ENCODE data around the gene CMTR1.

DNA sequence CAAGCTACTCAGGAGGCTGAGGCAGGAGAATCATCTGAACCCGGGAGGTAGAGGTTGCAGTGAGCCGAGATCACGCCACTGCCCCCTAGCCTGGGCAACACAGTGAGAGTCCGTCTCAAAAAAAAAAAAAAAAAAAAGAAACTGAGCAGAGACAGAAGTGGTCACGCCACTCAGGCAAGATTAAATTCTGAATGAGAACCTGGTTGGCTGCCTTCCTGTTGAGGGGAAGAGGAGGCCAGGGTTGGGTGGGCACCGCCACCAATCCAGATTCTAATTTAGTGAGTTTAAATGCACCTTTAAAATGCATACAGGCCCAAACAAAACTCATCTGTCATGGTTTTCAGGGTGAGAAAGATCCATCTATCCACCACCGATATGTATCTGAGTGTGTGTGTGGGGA, 90.4 kb downstream of the CMTR1 start:
- TF ChIP-seq, protein P1, sequence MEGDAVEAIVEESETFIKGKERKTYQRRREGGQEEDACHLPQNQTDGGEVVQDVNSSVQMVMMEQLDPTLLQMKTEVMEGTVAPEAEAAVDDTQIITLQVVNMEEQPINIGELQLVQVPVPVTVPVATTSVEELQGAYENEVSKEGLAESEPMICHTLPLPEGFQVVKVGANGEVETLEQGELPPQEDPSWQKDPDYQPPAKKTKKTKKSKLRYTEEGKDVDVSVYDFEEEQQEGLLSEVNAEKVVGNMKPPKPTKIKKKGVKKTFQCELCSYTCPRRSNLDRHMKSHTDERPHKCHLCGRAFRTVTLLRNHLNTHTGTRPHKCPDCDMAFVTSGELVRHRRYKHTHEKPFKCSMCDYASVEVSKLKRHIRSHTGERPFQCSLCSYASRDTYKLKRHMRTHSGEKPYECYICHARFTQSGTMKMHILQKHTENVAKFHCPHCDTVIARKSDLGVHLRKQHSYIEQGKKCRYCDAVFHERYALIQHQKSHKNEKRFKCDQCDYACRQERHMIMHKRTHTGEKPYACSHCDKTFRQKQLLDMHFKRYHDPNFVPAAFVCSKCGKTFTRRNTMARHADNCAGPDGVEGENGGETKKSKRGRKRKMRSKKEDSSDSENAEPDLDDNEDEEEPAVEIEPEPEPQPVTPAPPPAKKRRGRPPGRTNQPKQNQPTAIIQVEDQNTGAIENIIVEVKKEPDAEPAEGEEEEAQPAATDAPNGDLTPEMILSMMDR (IDR thresholded peaks at IDR 0.05 in 8 of 11, conservative IDR thresholded peaks at IDR 0.05 in 3 of 11) = no peak
- TF ChIP-seq POLR2A (IDR thresholded peaks at IDR 0.05) (no peak), POLR2AphosphoS5 (IDR thresholded peaks at IDR 0.05) (no peak)

Measured in spleen (tissue), 7 donors.